HG02571 (cell line): ENCODE data around the gene LY86.

ENCODE experiments used
- ATAC-seq: cut with Tn5 transposase; IDR thresholded peaks from one replicate; pipeline ENCODE4 v1.9.1; 2021; ENCODE audit warnings: mild to moderate bottlenecking, moderate library complexity; ENCODE audit not compliant: unreplicated experiment

LY86 gene

GRCh38 chr6:6619021-6619794 lies 30.7 kb downstream of the LY86 start:
- no peak for ATAC-seq

- ATAC-seq = no peak
Measured at GRCh38 chr6:6620766-6621425, 32.4 kb downstream of the LY86 start.

- ATAC-seq = no peak
Measured at GRCh38 chr6:6622501-6622900, 34.0 kb downstream of the LY86 start.

DNA sequence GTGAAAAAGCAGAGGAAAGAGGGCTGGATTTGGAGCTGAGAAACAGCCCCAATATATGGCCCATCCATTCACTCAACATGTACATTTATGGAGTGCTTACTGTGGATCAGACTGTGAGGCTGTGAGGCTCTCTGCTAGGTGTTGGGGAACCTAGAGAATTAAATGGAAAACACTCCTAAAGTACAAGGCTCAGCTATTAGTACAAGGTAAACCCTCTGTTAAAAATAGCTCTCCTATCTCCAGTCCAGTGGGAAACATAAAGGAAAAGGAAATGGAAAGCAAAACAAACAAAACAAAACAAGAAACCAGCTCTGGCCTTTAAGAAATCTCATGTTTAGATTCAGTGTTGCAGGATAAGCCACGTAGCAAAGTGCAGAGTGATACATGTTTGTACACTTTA lies 35.0 kb downstream of the LY86 start:
- ATAC-seq = no peak

- ATAC-seq = no peak
Measured at GRCh38 chr6:6624269-6624990, 35.9 kb downstream of the LY86 start.

DNA sequence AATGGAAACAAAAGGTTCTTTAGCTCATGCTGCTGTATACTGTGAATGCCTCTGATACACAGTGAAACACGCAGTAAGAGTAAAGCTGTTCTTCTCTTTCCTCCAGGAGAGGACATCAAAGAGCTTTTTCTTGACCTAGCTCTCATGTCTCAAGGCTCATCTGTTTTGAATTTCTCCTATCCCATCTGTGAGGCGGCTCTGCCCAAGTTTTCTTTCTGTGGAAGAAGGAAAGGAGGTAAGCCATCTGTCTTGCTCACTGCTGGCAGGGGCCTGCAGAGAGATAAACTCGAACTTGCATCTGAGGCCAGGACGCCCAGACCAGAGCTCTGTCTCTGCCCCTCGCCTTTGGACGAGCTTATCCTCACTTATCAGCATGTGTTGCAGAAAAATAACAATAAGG lies 37.7 kb downstream of the LY86 start:
- ATAC-seq = no peak

GRCh38 chr6:6629402-6629801 lies 40.9 kb downstream of the LY86 start:
- no peak for ATAC-seq

GRCh38 chr6:6631053-6631452 lies 42.5 kb downstream of the LY86 start:
- ATAC-seq = no peak

GRCh38 chr6:6631534-6632276 lies 43.2 kb downstream of the LY86 start:
- ATAC-seq = no peak

GRCh38 chr6:6633898-6634734 lies 45.6 kb downstream of the LY86 start:
- ATAC-seq = no peak

- ATAC-seq = no peak
Measured at GRCh38 chr6:6634735-6635075, 46.2 kb downstream of the LY86 start.

DNA sequence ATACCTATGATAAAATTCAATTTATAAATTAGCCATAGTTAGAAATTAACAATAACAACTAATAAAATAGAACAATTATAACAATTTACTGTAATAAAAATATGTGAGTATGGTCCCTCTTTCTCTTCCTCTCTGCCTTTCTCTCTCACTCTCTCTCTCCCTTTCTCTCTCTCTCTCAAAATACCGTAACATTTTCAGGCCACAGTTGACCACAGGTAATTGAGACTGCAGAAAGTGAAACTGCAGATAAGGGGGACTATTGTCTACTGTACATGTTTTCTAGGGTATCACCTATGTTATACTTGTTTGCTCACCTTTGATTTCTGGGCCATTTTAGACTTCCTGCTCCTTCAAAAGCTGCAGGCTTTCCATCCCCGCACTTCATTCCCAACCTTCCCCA lies 46.8 kb downstream of the LY86 start:
- ATAC-seq = no peak

DNA sequence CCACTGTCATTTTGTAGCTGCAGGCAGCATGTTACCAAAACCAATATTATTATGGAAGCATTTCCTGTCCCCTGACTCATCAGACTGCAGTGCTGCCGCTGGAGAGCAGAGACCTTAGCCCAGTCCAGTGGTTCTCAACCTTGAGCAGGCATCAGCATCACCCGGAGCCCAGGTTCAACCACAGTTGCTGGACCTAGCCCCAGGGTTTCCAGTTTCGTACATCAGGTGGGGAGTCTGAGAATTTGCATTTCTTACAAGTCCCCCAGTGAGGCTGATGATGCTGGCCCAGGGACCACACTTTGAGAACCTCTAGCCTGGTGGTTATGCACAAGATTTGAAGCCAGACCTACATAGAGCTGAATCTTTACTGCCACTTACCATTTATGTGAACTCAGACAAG lies 47.3 kb downstream of the LY86 start:
- peak; percentile 53 for ATAC-seq

GRCh38 chr6:6639572-6639971 lies 51.1 kb downstream of the LY86 start:
- no peak for ATAC-seq

DNA sequence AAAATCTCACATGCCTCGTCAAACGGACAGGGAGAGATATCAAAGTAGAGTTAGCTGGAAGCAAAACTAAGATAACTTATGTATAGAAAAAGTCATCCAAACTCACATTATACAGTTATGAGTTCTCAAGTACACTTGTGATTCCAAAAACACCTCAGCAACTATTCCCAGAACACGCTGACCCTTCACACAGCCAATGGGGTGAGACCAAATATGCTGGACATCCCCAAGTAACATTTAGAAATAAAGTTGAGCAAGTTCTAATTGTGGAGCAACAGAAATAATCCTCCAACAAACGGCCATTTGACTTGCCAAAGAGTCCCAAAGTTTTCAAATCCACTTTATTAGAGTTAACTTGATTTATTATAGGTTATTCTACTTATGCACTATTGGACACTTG lies 52.4 kb downstream of the LY86 start:
- no peak for ATAC-seq

- peak; percentile 71 for ATAC-seq
Measured at GRCh38 chr6:6643398-6643797, 54.9 kb downstream of the LY86 start.

DNA sequence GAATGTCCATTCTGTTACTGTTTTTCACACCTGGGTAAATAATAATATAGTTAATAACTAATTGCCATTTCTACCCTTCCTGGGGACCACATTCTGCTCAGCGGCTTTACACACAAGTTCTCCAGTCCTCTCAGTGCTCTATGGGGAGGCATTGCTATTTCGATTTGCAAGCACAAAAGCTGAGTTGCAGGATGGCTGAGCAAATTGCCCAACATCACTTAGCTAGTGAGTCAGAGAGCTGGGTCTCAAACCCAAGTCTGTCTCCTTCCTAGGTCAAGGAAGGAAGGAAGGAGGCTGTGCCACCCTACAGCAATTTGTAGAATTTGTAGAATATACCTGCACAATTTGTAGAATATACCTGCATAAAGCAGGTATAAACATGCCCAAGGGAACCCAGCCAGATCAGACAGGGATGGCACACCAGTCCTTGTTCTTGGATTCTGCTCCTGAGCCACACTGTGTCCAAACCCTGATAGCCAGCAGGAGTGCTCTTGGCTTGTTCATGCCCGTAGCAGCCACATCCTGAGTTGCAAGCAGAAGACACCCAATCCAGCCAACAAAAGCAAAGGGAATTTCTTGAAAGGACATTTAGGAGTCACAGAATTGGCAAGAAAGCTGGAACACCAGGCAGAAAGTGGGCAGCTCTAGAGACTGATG lies 56.9 kb downstream of the LY86 start:
- no peak for ATAC-seq

DNA sequence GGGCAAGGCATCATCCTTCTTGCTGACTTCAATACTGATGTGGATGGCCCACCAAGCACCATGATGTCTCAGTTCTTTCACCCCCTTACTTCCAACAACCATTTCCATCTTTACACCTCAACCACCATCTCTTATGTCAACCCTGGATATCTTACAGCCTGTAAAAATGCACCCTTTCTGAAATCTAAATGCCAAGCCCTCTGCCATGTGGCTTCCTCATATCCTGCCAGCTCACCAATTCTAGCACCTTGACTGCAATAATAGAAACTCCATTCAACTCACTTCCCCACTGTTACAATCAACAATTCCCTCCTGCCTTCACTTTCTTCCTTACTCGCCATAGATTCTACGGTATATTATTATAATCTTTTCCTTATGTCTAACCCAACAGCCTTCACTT lies 57.9 kb downstream of the LY86 start:
- no peak for ATAC-seq

GRCh38 chr6:6646859-6647258 lies 58.3 kb downstream of the LY86 start:
- ATAC-seq = no peak
